Measurements from ENCODE around the gene NOX4. TPM values are rescaled to one million over a fixed set of nuclear protein-coding genes. Genes with fewer than 3 reads are reported as not detected.

NOX4 gene
- total and polyA plus RNA-seq, 2 experiments from 2014 or later, result 0.74 to 1.1 TPM

GRCh38 chr11:89477175-89477574 is 14.0 kb downstream of the NOX4 start:
- no peaks in the 10 kb centered on the region for H3K4me1 ChIP-seq (ENCODE audit: low read depth)
- no peak for DNase-seq (ENCODE audit: low read depth in 1 of 2, low spot score in 1 of 2)
- no peaks in the 10 kb centered on the region for H3K36me3 ChIP-seq
- no peak overlapping the region for H3K27ac ChIP-seq
- no peaks in the 10 kb centered on the region for H3K9me3 ChIP-seq (ENCODE audit: low read depth)
- H3K27me3 ChIP-seq, result no peaks in the 10 kb centered on the region
- H3K4me3 ChIP-seq, result no peak overlapping the region
- TF ChIP-seq CTCF (IDR thresholded peaks at IDR 0.05; ENCODE audit: low read depth, low read length), result no peak

GRCh38 chr11:89463266-89463780 is 27.9 kb downstream of the NOX4 start:
- no peaks in the 10 kb centered on the region for H3K4me1 ChIP-seq (ENCODE audit: low read depth)
- no peak for TF ChIP-seq CTCF (IDR thresholded peaks at IDR 0.05; ENCODE audit: low read depth, low read length)

GRCh38 chr11:89458716-89459115 is 32.5 kb downstream of the NOX4 start:
- Histone ChIP-seq H3K4me3 (no peak overlapping the region), H3K9me3 (ENCODE audit: low read depth) (no peaks in the 10 kb centered on the region), H3K36me3 (no peaks in the 10 kb centered on the region), H3K27me3 (no peaks in the 10 kb centered on the region), H3K4me1 (ENCODE audit: low read depth) (no peaks in the 10 kb centered on the region), H3K27ac (no peak overlapping the region)
- no peak for DNase-seq (ENCODE audit: low read depth in 1 of 2, low spot score in 1 of 2)
- no peak for TF ChIP-seq CTCF (IDR thresholded peaks at IDR 0.05; ENCODE audit: low read depth, low read length)

More at GRCh38 chr11:89463266-89463780, 27.9 kb downstream of the NOX4 start:
- Histone ChIP-seq H3K27me3 (no peaks in the 10 kb centered on the region), H3K36me3 (no peaks in the 10 kb centered on the region), H3K27ac (no peak overlapping the region), H3K4me3 (no peak overlapping the region), H3K9me3 (ENCODE audit: low read depth) (no peaks in the 10 kb centered on the region)
- DNase-seq (ENCODE audit: low read depth in 1 of 2, low spot score in 1 of 2), result peak in 1 of 2 donors; percentile 2

GRCh38 chr11:89457190-89457589 is 34.0 kb downstream of the NOX4 start:
- Histone ChIP-seq H3K27me3 (no peaks in the 10 kb centered on the region), H3K4me1 (ENCODE audit: low read depth) (no peaks in the 10 kb centered on the region), H3K36me3 (no peaks in the 10 kb centered on the region), H3K27ac (no peak overlapping the region), H3K9me3 (ENCODE audit: low read depth) (no peaks in the 10 kb centered on the region), H3K4me3 (no peak overlapping the region)
- no peak for DNase-seq (ENCODE audit: low read depth in 1 of 2, low spot score in 1 of 2)
- no peak for TF ChIP-seq CTCF (IDR thresholded peaks at IDR 0.05; ENCODE audit: low read depth, low read length)

GRCh38 chr11:89456681-89457080 is 34.5 kb downstream of the NOX4 start:
- Histone ChIP-seq H3K36me3 (no peaks in the 10 kb centered on the region), H3K27me3 (no peaks in the 10 kb centered on the region), H3K4me3 (no peak overlapping the region), H3K27ac (no peak overlapping the region), H3K4me1 (ENCODE audit: low read depth) (no peaks in the 10 kb centered on the region), H3K9me3 (ENCODE audit: low read depth) (no peaks in the 10 kb centered on the region)
- TF ChIP-seq CTCF (IDR thresholded peaks at IDR 0.05; ENCODE audit: low read depth, low read length), result no peak
- no peak for DNase-seq (ENCODE audit: low read depth in 1 of 2, low spot score in 1 of 2)

- Histone ChIP-seq H3K9me3 (ENCODE audit: low read depth) (no peaks in the 10 kb centered on the region), H3K4me1 (ENCODE audit: low read depth) (no peaks in the 10 kb centered on the region), H3K36me3 (no peaks in the 10 kb centered on the region), H3K27ac (no peak overlapping the region), H3K27me3 (no peaks in the 10 kb centered on the region), H3K4me3 (no peak overlapping the region)
- DNase-seq (ENCODE audit: low read depth in 1 of 2, low spot score in 1 of 2), result no peak
- TF ChIP-seq CTCF (IDR thresholded peaks at IDR 0.05; ENCODE audit: low read depth, low read length), result no peak
These were observed 38.4 kb downstream of the NOX4 start for GRCh38 chr11:89452780-89453179.

Data from cardiac muscle cell (in vitro differentiated cells and primary cell).